H1 (cell line): ENCODE results near the gene VWA3B. TPM values are rescaled to one million over a fixed set of nuclear protein-coding genes. Genes with fewer than 3 reads are reported as not detected.

Experiments
- CTCF ChIA-PET: fragments of 300-600 bp; sonication (Branson Sonifier 250); formaldehyde crosslinking; loops from one replicate; lab custom pipeline; 2021; ENCODE audit not compliant: partially characterized antibody; lab: Charles Lee
- POLR2A ChIA-PET: fragments of 300-600 bp; sonication (Branson Sonifier 250); formaldehyde crosslinking; loops from one replicate; lab custom pipeline; 2021; ENCODE audit warnings: inconsistent platforms; ENCODE audit not compliant: partially characterized antibody; lab: Charles Lee
- DNase-seq, 2 experiments: peaks; one replicate each; pipeline versions ENCODE4 v3.0.0 to v3.0.0-alpha.2; 2010 to 2022; ENCODE audit warnings: low spot score in 2 of 2, low read depth in 1 of 2, mixed read lengths in 1 of 2
- FAIRE-seq: peaks from 2 replicates; lab custom pipeline; 2011; peaks lifted over from hg19 to GRCh38; lab: Jason Lieb, UNC
- H2AFZ ChIP-seq: 2 replicates; pipeline ENCODE4 v1.8.1; 2012; ENCODE audit warnings: low read length, inconsistent platforms
- H2AK5ac ChIP-seq: 2 replicates; pipeline ENCODE4 v1.6.1; 2013; ENCODE audit warnings: low read depth, low read length
- H2BK120ac ChIP-seq: replicated peaks from 2 replicates; pipeline ENCODE3; 2013; ENCODE audit warnings: low read depth, low read length, inconsistent platforms
- H2BK12ac ChIP-seq: 2 replicates; pipeline ENCODE4 v1.6.1; 2013; ENCODE audit warnings: low read depth, low read length
- H2BK15ac ChIP-seq: 2 replicates; pipeline ENCODE4 v1.6.1; 2013; ENCODE audit warnings: low read length
- H2BK20ac ChIP-seq: 2 replicates; pipeline ENCODE4 v1.6.1; 2013; ENCODE audit warnings: low read length
- H2BK5ac ChIP-seq: 2 replicates; pipeline ENCODE4 v1.6.1; 2013; ENCODE audit warnings: low read depth, low read length
- H3K14ac ChIP-seq: 2 replicates; pipeline ENCODE4 v1.6.1; 2013; ENCODE audit warnings: inconsistent platforms; ENCODE audit not compliant: insufficient read length
- H3K18ac ChIP-seq: 2 replicates; pipeline ENCODE4 v1.6.1; 2013; ENCODE audit warnings: low read length; ENCODE audit errors: extremely low read depth
- H3K23ac ChIP-seq: 2 replicates; pipeline ENCODE4 v1.6.1; 2013; ENCODE audit warnings: inconsistent platforms; ENCODE audit not compliant: insufficient read length
- H3K23me2 ChIP-seq: 2 replicates; pipeline ENCODE4 v1.6.1; 2013; ENCODE audit warnings: low read depth, low read length
- H3K27ac ChIP-seq: 2 replicates; pipeline ENCODE4 v1.6.1; 2011; ENCODE audit warnings: low read depth, low read length, inconsistent platforms
- H3K27me3 ChIP-seq, 4 experiments: replicated peaks in 1 of 4; 1 replicate in 1 of 4; 2 replicates in 3 of 4; pipeline versions ENCODE4 v1.6.1 to v1.8.1; 2011 to 2013; ENCODE audit warnings: low read length in 3 of 4, mild to moderate bottlenecking in 3 of 4, inconsistent platforms in 2 of 4, mixed read lengths in 2 of 4, moderate library complexity in 1 of 4; ENCODE audit not compliant: control insufficient read depth in 3 of 4, insufficient read depth in 3 of 4; ENCODE audit errors: extremely low read depth in 1 of 4
- H3K36me3 ChIP-seq, 4 experiments: 2 replicates each; pipeline versions ENCODE4 v1.6.1 to v1.8.1; 2011 to 2013; ENCODE audit warnings: mild to moderate bottlenecking in 4 of 4, low read length in 3 of 4, moderate library complexity in 2 of 4, control low read depth in 1 of 4, inconsistent platforms in 1 of 4; ENCODE audit not compliant: insufficient read depth in 4 of 4, control insufficient read depth in 2 of 4
- H3K4ac ChIP-seq: replicated peaks from 2 replicates; pipeline ENCODE3; 2013; ENCODE audit warnings: low read length, low read depth, mixed read lengths, inconsistent platforms; ENCODE audit not compliant: insufficient read length
- H3K4me1 ChIP-seq, 4 experiments: replicated peaks in 1 of 4; 1 replicate in 1 of 4; 2 replicates in 3 of 4; pipeline versions ENCODE4 v1.6.1 to v1.8.1; 2011 to 2013; ENCODE audit warnings: low read length in 3 of 4, inconsistent platforms in 2 of 4, mixed read lengths in 1 of 4; ENCODE audit not compliant: insufficient read depth in 4 of 4, control insufficient read depth in 3 of 4
- H3K4me2 ChIP-seq, 2 experiments: 2 replicates each; pipeline versions ENCODE4 v1.6.1 to v1.8.1; 2011 to 2013; ENCODE audit warnings: low read depth in 2 of 2, low read length in 2 of 2, control low read depth in 1 of 2, inconsistent platforms in 1 of 2, mild to moderate bottlenecking in 1 of 2; ENCODE audit not compliant: insufficient read depth in 1 of 2
- H3K4me3 ChIP-seq, 4 experiments: fragments of 200-600, 300-600 bp in 1 of 4; sonication (generic), shearing (Covaris generic), sonication (Bioruptor Twin) in 1 of 4; 2 replicates each; pipeline versions ENCODE4 v1.5.1 to v1.8.1; 2011 to 2016; ENCODE audit warnings: low read length in 4 of 4, low read depth in 3 of 4, control low read depth in 2 of 4, inconsistent platforms in 2 of 4, mild to moderate bottlenecking in 2 of 4, mixed read lengths in 1 of 4, moderate library complexity in 1 of 4; ENCODE audit not compliant: insufficient read depth in 2 of 4; ENCODE audit errors: extremely low read depth in 1 of 4
- H3K56ac ChIP-seq: replicated peaks from 2 replicates; pipeline ENCODE3; 2013; ENCODE audit warnings: low read depth, mild to moderate bottlenecking, mixed read lengths, low read length, inconsistent platforms; ENCODE audit not compliant: insufficient read length
- H3K79me1 ChIP-seq: 2 replicates; pipeline ENCODE4 v1.6.1; 2013; ENCODE audit warnings: low read depth, low read length, control low read depth
- H3K79me2 ChIP-seq, 2 experiments: 2 replicates each; pipeline versions ENCODE4 v1.6.1 to v1.8.1; 2012 to 2013; ENCODE audit warnings: low read length in 2 of 2, mild to moderate bottlenecking in 2 of 2, inconsistent platforms in 1 of 2; ENCODE audit not compliant: insufficient read depth in 2 of 2, control insufficient read depth in 1 of 2
- H3K9ac ChIP-seq, 4 experiments: replicated peaks in 1 of 4; 1 replicate in 1 of 4; 2 replicates in 3 of 4; pipeline versions ENCODE4 v1.6.1 to v1.8.1; 2011 to 2013; ENCODE audit warnings: low read depth in 3 of 4, low read length in 3 of 4, control low read depth in 2 of 4, mild to moderate bottlenecking in 2 of 4, moderate library complexity in 2 of 4, inconsistent platforms in 1 of 4; ENCODE audit errors: extremely low read depth in 1 of 4
- H3K9me3 ChIP-seq, 2 experiments: 2 replicates each; pipeline versions ENCODE4 v1.6.1 to v1.8.1; 2012 to 2013; ENCODE audit warnings: mild to moderate bottlenecking in 2 of 2, moderate library complexity in 2 of 2, control low read depth in 1 of 2, inconsistent platforms in 1 of 2, low read depth in 1 of 2, low read length in 1 of 2, mixed read lengths in 1 of 2; ENCODE audit not compliant: insufficient read depth in 2 of 2
- H4K20me1 ChIP-seq, 2 experiments: replicated peaks in 1 of 2; 2 replicates each; pipeline versions ENCODE3 to v1.8.1; 2011 to 2013; ENCODE audit warnings: inconsistent platforms in 2 of 2, low read length in 2 of 2, mild to moderate bottlenecking in 1 of 2; ENCODE audit not compliant: insufficient read depth in 2 of 2, control insufficient read depth in 1 of 2
- H4K5ac ChIP-seq: 2 replicates; pipeline ENCODE4 v1.6.1; 2013; ENCODE audit warnings: low read length, low read depth, mixed read lengths, inconsistent platforms; ENCODE audit not compliant: insufficient read length
- H4K8ac ChIP-seq: 2 replicates; pipeline ENCODE4 v1.8.0; 2013; ENCODE audit warnings: mild to moderate bottlenecking, moderate library complexity, low read length, inconsistent platforms; ENCODE audit not compliant: insufficient read depth; ENCODE audit errors: extremely low read depth
- H4K91ac ChIP-seq: replicated peaks from 2 replicates; pipeline ENCODE3; 2013; ENCODE audit warnings: low read length, mixed read lengths, inconsistent platforms; ENCODE audit not compliant: insufficient read length
- EZH2 ChIP-seq: fragments of 200-600 bp; sonication (generic); IDR thresholded peaks from 2 replicates; pipeline ENCODE4 v1.7.1; 2012; ENCODE audit warnings: low read depth, mild to moderate bottlenecking, moderate library complexity, low read length, inconsistent platforms; ENCODE audit not compliant: severe bottlenecking
- POLR2A ChIP-seq, 2 experiments: IDR thresholded peaks; 1 replicate in 1 of 2; 2 replicates in 1 of 2; pipeline ENCODE4 v1.6.1; 2011; ENCODE audit warnings: low read depth in 2 of 2, low read length in 2 of 2, mild to moderate bottlenecking in 2 of 2; ENCODE audit errors: control extremely low read depth in 1 of 2
- TCF12 ChIP-seq: IDR thresholded peaks from 2 replicates; pipeline ENCODE4 v1.6.1; 2011; ENCODE audit warnings: low read depth, mild to moderate bottlenecking, low read length
- WGBS, 2 experiments: shearing (Covaris generic) in 1 of 2; methylation state at CpG; one replicate each; pipeline versions ENCODE4 v1.1.6 to v1.1.7; 2013 to 2015; ENCODE audit warnings: low lambda C conversion rate in 2 of 2, mixed read lengths in 2 of 2, inconsistent platforms in 1 of 2, low coverage in 1 of 2, missing lambda C conversion rate in 1 of 2; ENCODE audit not compliant: insufficient replicate concordance in 2 of 2, insufficient coverage in 1 of 2, insufficient read length in 1 of 2; ENCODE audit errors: extremely low coverage in 1 of 2, missing lambda C conversion rate in 1 of 2; 5-methylcytosine and 5-hydroxymethylcytosine counted together
- polyA plus RNA-seq, 7 experiments: library from polyadenylated mRNA; depleted of rRNA in 3 of 7; stranded (reverse) in 5 of 7; unstranded in 2 of 7; fragments of >200 nt in 5 of 7; fragments of 200-250 nt in 2 of 7; gene quantifications; 1 replicate in 5 of 7; 2 replicates in 1 of 7; 4 replicates in 1 of 7; pipeline versions ENCODE4 v1.2.1 to v1.2.3, GENCODE V29; 2011 to 2013; ENCODE audit warnings: missing spikeins in 2 of 7, mixed read lengths in 2 of 7
- total RNA-seq: library from RNA; stranded (reverse); fragmentation: NEBNext Ultra II Directional; extraction: Animal tissue kit (Norgen Biotek cat#: 25700); gene quantifications from 2 replicates; pipeline ENCODE4 v1.2.1, GENCODE V29; 2021

The VWA3B gene
- total and polyA plus RNA-seq, 2 of the 8 experiments (the other 6 are each of a cell fraction or from before 2014, with no cell fraction given): not detected

- no peak overlapping the region for H2BK15ac ChIP-seq
- POLR2A ChIA-PET: interaction anchor here (0.6 to 1.3 kb wide), 4 partner anchors 9 to 394 kb away, joined by 3 read pairs; no protein-coding TSS in a partner anchor
- no peaks in the 10 kb centered on the region; a peak in 2 of 7 replicates for H3K4me1 ChIP-seq
- no peak overlapping the region for H4K91ac ChIP-seq
- no peak overlapping the region for H2AFZ ChIP-seq
- no peaks in the 10 kb centered on the region for H3K27me3 ChIP-seq
- no peak overlapping the region for H3K4me3 ChIP-seq
- no peaks in the 10 kb centered on the region for H3K23me2 ChIP-seq
- H2BK120ac ChIP-seq: no peak overlapping the region
- H4K20me1 ChIP-seq: no peaks in the 10 kb centered on the region
- H2BK20ac ChIP-seq: no peak overlapping the region
- no peak overlapping the region for H2BK12ac ChIP-seq
- no peak overlapping the region for H3K18ac ChIP-seq
- DNase-seq (no peak), FAIRE-seq (no peak)
- no peaks in the 10 kb centered on the region for H3K79me2 ChIP-seq
- H3K56ac ChIP-seq: no peak overlapping the region
- H3K4ac ChIP-seq: no peak overlapping the region
- H4K5ac ChIP-seq: no peak overlapping the region
- CTCF ChIA-PET: interaction anchor here (1.2 to 1.3 kb wide), 3 partner anchors 9 to 406 kb away, joined by 3 to 5 read pairs (median 4); no protein-coding TSS in a partner anchor
- H3K14ac ChIP-seq: no peak overlapping the region
- no peaks in the 10 kb centered on the region for H3K79me1 ChIP-seq
- H4K8ac ChIP-seq: no peak overlapping the region
- no peak overlapping the region for H2BK5ac ChIP-seq
- no peak overlapping the region for H3K27ac ChIP-seq
- H2AK5ac ChIP-seq: no peak overlapping the region
- no peak overlapping the region for H3K23ac ChIP-seq
- H3K9ac ChIP-seq: no peak overlapping the region
- no peaks in the 10 kb centered on the region for H3K36me3 ChIP-seq
- no peak overlapping the region for H3K4me2 ChIP-seq
- no peaks in the 10 kb centered on the region for H3K9me3 ChIP-seq
- no peak for TF ChIP-seq TCF12
- TF ChIP-seq POLR2A (IDR thresholded peaks at IDR 0.05; ENCODE audit: control extremely low read depth in 1 of 2, low read depth in 2 of 2, low read length in 2 of 2): no peak
- TF ChIP-seq EZH2: no peak
- WGBS, 2 experiments: 83% methylated on average over 9 of the region's 9 CpGs; no CpG with 5 or more reads in 1 of the 2 experiments
These were observed 125.4 kb downstream of the VWA3B start for GRCh38 chr2:98212092-98213000.
